Measurements from ENCODE around the gene RAD51B. TPM values are rescaled to one million over a fixed set of nuclear protein-coding genes. Genes with fewer than 3 reads are reported as not detected.

RAD51B gene
- total RNA-seq, 1 experiment from 2014 or later, result 14.2 TPM

DNA sequence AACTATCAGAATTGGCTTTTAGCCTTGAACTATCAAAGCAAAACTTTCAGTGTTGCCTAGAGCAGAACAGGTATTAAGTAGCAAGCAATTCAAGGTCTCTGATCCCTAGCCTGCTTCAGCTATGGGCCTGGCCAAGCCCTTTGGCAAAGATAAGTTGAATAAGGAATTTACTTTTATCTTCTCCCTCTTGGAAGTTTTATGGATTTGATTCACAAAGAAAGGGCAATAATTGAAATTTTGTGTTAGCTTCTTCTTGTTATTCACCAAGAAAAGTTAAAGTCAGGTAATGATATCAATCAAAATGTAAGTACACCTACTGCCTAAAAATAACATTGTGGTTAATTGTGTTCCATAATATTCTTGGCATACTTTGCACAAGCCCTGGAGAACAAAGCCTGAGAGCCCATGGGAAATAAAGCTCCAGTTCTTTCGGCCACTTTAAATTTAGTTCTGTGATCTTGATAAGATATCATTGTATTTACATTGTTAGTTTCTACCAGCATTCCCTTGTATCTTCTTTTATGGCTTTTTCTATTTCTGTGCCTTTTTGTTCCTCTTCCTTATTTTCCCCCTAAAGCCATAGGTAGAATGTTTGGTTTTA lies 158.0 kb downstream of the RAD51B start (continued):
- TF ChIP-seq, protein P1, sequence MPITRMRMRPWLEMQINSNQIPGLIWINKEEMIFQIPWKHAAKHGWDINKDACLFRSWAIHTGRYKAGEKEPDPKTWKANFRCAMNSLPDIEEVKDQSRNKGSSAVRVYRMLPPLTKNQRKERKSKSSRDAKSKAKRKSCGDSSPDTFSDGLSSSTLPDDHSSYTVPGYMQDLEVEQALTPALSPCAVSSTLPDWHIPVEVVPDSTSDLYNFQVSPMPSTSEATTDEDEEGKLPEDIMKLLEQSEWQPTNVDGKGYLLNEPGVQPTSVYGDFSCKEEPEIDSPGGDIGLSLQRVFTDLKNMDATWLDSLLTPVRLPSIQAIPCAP (CRISPR knock-in tag; IDR thresholded peaks at IDR 0.05), result no peak

DNA sequence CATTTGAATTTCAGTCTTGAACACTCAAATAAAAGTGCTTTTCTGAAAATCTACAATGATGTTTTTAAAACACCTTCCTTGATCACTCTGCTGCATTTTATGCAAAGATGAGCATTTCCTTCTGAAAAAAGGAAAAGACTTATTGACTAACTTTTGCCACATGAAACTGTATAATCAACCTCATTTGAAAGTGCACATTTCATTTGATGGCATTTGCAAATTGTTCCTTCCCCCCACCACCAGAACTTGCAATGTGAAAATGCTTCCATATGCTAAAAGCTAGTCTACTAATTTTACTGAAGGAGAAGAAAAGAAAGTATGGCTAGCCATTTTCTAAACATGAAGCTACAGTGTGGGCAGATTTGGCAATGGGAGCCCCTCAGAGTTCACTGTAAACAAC lies 159.2 kb downstream of the RAD51B start:
- ChIA-PET POLR2A (no interaction called here), CTCF (no interaction called here)
- DNase-seq (ENCODE audit: low spot score), result no peak
- no peak overlapping the region for H3K4me3 Mint-ChIP-seq
- H3K9me3 Mint-ChIP-seq, result no peaks in the 10 kb centered on the region
- H3K4me1 Mint-ChIP-seq, result peaks cover 25% of the 10 kb centered on the region
- peaks cover 6% of the 10 kb centered on the region for H3K27me3 Mint-ChIP-seq (ENCODE audit: low read depth)
- no peaks in the 10 kb centered on the region for H3K36me3 Mint-ChIP-seq
- no peak for ATAC-seq
- peak overlapping the region; percentile 77 for H3K27ac Mint-ChIP-seq
- TF ChIP-seq ZNF138 (CRISPR knock-in tag; conservative IDR thresholded peaks at IDR 0.05) (no peak), PRRX2 (CRISPR knock-in tag; IDR thresholded peaks at IDR 0.05) (no peak), MXD4 (CRISPR knock-in tag; IDR thresholded peaks at IDR 0.05; ENCODE audit: borderline replicate concordance) (no peak), FOXK1 (CRISPR knock-in tag; IDR thresholded peaks at IDR 0.05) (no peak), TP53 (CRISPR knock-in tag; IDR thresholded peaks at IDR 0.05) (no peak), SMAD3 (CRISPR knock-in tag; IDR thresholded peaks at IDR 0.05; ENCODE audit: borderline replicate concordance) (no peak), TEAD4 (CRISPR knock-in tag; IDR thresholded peaks at IDR 0.05) (no peak)
- TF ChIP-seq, protein P2, sequence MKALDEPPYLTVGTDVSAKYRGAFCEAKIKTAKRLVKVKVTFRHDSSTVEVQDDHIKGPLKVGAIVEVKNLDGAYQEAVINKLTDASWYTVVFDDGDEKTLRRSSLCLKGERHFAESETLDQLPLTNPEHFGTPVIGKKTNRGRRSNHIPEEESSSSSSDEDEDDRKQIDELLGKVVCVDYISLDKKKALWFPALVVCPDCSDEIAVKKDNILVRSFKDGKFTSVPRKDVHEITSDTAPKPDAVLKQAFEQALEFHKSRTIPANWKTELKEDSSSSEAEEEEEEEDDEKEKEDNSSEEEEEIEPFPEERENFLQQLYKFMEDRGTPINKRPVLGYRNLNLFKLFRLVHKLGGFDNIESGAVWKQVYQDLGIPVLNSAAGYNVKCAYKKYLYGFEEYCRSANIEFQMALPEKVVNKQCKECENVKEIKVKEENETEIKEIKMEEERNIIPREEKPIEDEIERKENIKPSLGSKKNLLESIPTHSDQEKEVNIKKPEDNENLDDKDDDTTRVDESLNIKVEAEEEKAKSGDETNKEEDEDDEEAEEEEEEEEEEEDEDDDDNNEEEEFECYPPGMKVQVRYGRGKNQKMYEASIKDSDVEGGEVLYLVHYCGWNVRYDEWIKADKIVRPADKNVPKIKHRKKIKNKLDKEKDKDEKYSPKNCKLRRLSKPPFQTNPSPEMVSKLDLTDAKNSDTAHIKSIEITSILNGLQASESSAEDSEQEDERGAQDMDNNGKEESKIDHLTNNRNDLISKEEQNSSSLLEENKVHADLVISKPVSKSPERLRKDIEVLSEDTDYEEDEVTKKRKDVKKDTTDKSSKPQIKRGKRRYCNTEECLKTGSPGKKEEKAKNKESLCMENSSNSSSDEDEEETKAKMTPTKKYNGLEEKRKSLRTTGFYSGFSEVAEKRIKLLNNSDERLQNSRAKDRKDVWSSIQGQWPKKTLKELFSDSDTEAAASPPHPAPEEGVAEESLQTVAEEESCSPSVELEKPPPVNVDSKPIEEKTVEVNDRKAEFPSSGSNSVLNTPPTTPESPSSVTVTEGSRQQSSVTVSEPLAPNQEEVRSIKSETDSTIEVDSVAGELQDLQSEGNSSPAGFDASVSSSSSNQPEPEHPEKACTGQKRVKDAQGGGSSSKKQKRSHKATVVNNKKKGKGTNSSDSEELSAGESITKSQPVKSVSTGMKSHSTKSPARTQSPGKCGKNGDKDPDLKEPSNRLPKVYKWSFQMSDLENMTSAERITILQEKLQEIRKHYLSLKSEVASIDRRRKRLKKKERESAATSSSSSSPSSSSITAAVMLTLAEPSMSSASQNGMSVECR (CRISPR knock-in tag; IDR thresholded peaks at IDR 0.05; ENCODE audit: borderline replicate concordance), result no peak
- TF ChIP-seq, protein P3, sequence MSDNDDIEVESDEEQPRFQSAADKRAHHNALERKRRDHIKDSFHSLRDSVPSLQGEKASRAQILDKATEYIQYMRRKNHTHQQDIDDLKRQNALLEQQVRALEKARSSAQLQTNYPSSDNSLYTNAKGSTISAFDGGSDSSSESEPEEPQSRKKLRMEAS (CRISPR knock-in tag; IDR thresholded peaks at IDR 0.05), result no peak

DNA sequence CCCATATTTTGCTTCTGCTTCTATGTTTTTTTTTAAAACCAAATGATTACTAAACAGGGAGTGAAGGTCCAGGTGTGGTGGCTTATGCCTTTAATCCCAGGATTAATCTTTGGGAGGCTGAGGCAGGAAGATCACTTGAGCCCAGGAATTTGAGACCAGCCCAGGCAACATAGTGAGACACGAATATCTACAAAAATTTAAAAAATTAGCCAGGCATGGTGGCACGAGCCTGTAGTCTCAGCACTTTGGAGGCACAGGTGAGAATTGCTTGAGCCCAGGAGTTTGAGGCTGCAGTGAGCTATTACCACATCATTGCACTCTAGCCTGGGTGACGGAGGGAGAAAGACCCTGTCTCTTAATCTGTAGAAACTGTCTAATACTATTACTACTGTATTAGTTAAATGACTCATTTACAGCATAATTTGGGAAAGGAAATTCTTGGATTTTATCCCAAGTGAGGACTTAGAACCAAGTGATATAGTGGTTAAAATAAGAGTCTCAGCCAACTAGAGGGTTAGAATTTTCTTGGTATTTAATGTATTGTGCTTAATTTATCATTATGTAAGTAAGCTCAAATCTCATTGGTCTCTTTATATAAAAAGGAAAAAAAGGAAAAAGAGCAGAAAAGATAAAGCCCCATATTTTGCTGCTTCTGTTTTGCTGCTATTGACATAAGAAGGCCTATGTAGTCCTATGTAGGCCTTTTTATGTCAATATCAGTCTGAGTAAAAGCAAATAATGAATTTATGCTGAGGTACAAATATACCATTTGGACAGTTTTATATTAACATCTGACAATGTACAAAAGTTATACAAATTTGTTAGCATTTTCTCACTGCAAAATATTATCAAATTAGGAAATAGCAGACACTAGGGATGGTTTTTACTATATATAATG lies 163.4 kb downstream of the RAD51B start:
- DNase-seq (ENCODE audit: low spot score), result no peak
- Mint-ChIP-seq H3K9me3 (no peaks in the 10 kb centered on the region), H3K27me3 (ENCODE audit: low read depth) (no peaks in the 10 kb centered on the region), H3K36me3 (no peaks in the 10 kb centered on the region), H3K4me3 (no peak overlapping the region), H3K27ac (no peak overlapping the region), H3K4me1 (peaks cover 10% of the 10 kb centered on the region)
- ChIA-PET CTCF (no interaction called here), POLR2A (no interaction called here)
- ATAC-seq, result no peak
- TF ChIP-seq, protein P4, sequence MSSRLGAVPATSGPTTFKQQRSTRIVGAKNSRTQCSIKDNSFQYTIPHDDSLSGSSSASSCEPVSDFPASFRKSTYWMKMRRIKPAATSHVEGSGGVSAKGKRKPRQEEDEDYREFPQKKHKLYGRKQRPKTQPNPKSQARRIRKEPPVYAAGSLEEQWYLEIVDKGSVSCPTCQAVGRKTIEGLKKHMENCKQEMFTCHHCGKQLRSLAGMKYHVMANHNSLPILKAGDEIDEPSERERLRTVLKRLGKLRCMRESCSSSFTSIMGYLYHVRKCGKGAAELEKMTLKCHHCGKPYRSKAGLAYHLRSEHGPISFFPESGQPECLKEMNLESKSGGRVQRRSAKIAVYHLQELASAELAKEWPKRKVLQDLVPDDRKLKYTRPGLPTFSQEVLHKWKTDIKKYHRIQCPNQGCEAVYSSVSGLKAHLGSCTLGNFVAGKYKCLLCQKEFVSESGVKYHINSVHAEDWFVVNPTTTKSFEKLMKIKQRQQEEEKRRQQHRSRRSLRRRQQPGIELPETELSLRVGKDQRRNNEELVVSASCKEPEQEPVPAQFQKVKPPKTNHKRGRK (CRISPR knock-in tag; IDR thresholded peaks at IDR 0.05; ENCODE audit: borderline replicate concordance), result no peak
- no peak for TF ChIP-seq ZNF396 (CRISPR knock-in tag; IDR thresholded peaks at IDR 0.05; ENCODE audit: borderline replicate concordance)
- TF ChIP-seq ZNF423 (CRISPR knock-in tag; IDR thresholded peaks at IDR 0.05), result no peak
- TF ChIP-seq, protein P5, sequence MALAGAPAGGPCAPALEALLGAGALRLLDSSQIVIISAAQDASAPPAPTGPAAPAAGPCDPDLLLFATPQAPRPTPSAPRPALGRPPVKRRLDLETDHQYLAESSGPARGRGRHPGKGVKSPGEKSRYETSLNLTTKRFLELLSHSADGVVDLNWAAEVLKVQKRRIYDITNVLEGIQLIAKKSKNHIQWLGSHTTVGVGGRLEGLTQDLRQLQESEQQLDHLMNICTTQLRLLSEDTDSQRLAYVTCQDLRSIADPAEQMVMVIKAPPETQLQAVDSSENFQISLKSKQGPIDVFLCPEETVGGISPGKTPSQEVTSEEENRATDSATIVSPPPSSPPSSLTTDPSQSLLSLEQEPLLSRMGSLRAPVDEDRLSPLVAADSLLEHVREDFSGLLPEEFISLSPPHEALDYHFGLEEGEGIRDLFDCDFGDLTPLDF (CRISPR knock-in tag; IDR thresholded peaks at IDR 0.05), result no peak
